CD4-positive, alpha-beta T cell treated with Interleukin-17A for 1 hour (primary cell): ENCODE data around the gene SH3BP4.

Experiments used
- DNase-seq: peaks from one replicate; pipeline ENCODE4 v3.0.0-alpha.2; 2020

SH3BP4 gene

GRCh38 chr2:234945339-234945873 lies 6.4 kb upstream of the SH3BP4 start:
- DNase-seq = no peak

- DNase-seq = no peak
Measured at GRCh38 chr2:234947556-234947955, 4.3 kb upstream of the SH3BP4 start.

- no peak for DNase-seq
Measured at GRCh38 chr2:234949762-234950434, 1.9 kb upstream of the SH3BP4 start.

- DNase-seq = no peak
Measured at GRCh38 chr2:234950435-234950729, 1.4 kb upstream of the SH3BP4 start.

- no peak for DNase-seq
Measured at GRCh38 chr2:234950730-234951663, 820 bp upstream of the SH3BP4 start.

- no peak for DNase-seq
Measured at GRCh38 chr2:234952270-234953115, 676 bp downstream of the SH3BP4 start.

GRCh38 chr2:234953116-234954031 lies 1.6 kb downstream of the SH3BP4 start:
- DNase-seq = no peak

GRCh38 chr2:234954551-234954992 lies 2.8 kb downstream of the SH3BP4 start:
- no peak for DNase-seq

GRCh38 chr2:234955091-234955591 lies 3.3 kb downstream of the SH3BP4 start:
- DNase-seq = no peak

GRCh38 chr2:234955971-234956509 lies 4.2 kb downstream of the SH3BP4 start:
- DNase-seq = no peak

- DNase-seq = no peak
Measured at GRCh38 chr2:234957834-234958135, 6.0 kb downstream of the SH3BP4 start.

- DNase-seq = no peak
Measured at GRCh38 chr2:234958311-234958710, 6.5 kb downstream of the SH3BP4 start.

GRCh38 chr2:234958746-234959395 lies 7.1 kb downstream of the SH3BP4 start:
- no peak for DNase-seq

GRCh38 chr2:234960175-234961088 lies 8.6 kb downstream of the SH3BP4 start:
- DNase-seq = no peak

- DNase-seq = no peak
Measured at GRCh38 chr2:234961784-234962183, 10.0 kb downstream of the SH3BP4 start.

- DNase-seq = no peak
Measured at GRCh38 chr2:234963773-234964615, 12.2 kb downstream of the SH3BP4 start.

GRCh38 chr2:234964631-234965461 lies 13.0 kb downstream of the SH3BP4 start:
- no peak for DNase-seq

GRCh38 chr2:234966340-234966739 lies 14.5 kb downstream of the SH3BP4 start:
- DNase-seq = no peak
